Endometrium (tissue), 2 donors: ENCODE data around the gene PAPOLA.

Source experiments
- FAIRE-seq: peaks from 2 replicates; lab custom pipeline; 2012; peaks lifted over from hg19 to GRCh38; lab: Jason Lieb, UNC
- donor health status: control.
- donor health status: control.

PAPOLA gene

DNA sequence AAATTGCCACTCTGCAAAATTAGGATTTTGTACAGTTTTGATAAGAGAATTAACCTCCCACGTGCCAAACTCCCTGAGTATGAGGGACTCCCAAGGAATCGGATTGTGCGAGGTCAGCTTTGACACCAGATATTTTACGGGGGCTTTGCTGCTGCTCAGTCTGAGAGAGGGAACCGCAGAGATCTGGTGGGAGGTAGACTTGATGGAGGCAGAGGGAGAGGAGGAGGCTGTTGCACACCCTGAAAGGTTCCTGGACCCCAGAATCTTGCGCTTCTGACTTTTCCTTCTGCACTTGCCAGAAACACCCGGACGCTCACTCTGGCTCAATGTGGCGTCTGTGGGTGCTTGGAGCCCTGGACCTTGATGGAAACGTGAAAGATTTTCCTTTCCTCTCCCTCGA is 83.9 kb downstream of the PAPOLA start:
- FAIRE-seq, result no peak

DNA sequence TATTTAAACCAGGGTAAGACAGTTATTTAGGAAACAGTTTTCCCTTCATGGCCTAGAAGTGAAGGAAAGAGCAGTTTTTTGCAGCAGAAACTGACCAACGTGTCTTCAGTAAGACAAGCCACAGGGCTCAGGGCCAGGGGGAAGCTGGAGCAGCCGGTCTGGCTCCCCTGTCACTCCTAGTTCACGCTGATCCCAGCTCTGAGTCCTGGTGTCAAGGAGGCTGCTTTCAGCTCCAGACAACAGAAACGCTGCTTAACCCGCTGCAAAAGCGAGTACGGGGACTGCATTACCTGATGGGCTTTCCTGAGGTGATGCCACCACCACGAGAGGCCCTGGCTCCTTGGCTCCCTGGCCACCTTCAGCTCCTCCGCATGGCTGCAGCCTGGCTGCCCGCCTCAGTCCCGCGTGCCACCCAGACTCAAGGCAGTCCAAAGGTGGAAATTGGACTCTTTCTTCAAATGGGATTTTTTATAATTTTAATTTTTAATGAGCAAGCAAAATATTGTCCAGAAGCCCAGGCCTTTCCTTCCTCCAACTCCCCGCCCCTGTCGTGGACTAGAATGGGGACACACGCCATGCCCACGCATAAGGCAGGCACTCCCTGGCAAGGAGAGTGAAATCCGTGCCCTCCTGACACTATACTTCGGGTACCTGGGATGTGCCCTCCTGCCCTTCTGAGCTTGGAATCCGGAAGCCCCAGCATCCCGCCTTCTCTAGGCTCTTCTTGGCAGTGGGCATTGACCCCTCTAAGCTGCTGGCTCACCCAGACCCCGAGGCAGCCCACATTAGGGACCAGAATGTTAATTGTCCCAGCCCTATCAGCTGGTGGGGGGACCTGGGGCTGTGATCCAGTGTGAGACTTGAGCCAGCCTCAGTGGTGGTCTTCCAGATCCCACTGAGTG is 85.0 kb downstream of the PAPOLA start:
- no peak for FAIRE-seq

DNA sequence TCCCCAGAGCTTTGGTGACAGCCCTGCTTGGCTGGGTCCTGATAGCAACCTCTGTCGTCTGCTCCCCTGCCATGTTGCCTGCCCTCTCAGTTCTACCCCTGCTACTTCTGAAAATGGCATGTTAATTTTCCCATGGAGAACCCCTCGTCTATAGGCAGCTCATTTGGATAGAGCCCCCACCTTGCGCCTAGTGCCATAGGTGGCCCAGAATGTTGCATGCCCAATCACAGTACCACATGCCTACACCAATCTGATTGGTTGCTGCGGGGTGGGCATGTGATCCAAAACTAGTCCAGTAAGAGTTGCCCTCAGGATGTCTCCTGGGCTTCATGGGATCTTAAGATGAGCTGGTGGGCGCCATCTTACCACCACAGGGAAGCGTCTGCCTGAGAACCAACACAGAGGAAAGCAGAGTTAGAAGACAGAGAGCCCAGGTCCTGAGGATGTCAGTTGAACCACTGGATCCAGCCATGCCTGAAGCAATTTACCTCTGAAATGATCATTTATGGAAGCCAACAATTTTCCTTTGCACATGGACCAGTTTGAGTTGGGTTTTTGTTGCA is 85.7 kb downstream of the PAPOLA start:
- FAIRE-seq, result no peak

DNA sequence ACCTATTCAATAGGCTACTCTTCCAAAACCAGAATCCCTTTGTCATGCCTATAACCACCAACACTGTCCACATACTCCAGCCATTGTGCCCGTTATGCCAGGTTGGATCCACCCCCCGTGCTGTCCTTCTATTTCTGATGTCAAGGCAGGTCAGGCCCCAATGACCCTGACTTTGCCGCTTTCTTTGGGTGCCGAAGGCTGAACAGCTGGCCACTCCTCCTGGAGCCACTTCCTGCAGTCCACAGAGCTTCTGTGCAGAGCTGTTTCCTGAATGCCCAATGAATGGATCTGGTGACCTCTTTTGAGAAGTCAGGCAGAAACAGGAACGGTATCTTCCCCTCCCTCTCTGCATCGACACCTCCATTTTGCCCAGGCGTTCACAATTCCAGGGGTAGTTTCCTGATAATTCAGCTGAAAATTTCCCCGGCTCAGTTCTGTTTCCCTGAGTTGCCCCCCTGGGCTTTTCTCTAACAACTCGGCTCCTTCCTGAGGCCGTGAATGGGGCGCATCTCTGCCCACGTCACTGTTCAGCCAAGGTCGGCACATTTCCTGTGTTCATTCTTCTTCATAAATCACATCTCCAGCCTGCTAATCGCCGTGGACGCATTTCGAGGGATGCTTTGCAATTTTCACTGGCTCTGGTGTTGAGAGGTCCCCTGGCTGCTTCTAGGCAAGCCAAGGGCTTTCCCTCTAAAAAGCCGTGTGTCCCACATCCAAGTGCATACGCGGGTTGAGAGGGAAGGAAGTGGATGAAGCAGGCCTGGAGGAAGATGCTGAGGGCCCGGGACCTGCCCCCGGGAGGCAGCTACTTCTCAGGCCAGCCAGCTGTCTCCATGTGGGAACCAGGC is 86.5 kb downstream of the PAPOLA start:
- no peak for FAIRE-seq

DNA sequence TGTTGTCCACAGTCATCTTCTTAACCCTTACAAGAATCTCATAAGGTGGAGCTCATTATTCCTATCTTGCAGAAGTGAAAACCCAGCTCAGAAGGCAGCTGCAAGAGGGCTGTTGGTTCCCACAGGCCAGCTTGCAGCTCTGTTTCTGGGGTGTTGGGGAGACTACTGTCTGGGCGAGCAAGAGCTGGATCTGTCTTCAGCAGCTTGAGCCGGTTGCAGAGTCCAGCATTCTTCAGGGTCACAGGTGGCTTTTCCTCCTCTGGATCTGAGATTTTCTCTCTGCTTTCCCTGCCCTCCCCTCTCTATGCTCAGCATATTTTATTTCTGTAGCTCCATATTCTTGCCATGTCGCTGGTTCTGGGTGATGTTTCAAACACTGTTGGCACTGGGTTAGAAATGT is 87.4 kb downstream of the PAPOLA start:
- FAIRE-seq, result no peak

DNA sequence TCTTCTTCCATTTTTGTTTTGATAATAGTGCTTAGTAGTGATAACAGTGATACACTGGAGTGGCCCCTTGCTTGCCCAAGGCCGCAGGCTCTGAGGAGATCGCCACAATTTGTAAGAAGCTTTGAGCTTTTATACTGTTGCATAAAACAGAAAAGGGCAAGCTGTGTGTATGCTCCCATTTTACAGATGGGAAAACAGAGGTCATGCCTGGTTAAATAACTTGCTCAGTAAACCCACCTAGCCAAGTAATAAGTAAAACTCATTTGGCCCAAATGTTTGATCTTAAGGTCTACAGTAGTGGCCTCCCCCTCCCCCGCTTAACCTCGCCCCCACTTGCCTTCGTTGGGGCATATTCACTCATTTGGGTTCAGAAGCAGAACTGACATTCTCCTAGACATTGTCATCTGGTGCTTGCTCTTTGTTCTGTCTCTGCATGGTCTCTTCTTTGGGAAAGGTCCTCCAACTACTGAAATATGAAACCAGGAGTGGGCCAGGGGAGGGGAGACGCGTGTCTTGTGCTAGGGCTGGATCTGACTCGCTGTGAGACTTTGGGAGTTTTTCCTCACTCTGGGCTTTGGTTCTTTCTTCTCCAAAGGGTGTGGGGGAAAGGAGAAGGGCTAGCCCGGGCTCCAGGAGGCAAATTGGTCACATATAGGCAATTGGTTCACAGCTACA is 88.1 kb downstream of the PAPOLA start:
- FAIRE-seq, result no peak

DNA sequence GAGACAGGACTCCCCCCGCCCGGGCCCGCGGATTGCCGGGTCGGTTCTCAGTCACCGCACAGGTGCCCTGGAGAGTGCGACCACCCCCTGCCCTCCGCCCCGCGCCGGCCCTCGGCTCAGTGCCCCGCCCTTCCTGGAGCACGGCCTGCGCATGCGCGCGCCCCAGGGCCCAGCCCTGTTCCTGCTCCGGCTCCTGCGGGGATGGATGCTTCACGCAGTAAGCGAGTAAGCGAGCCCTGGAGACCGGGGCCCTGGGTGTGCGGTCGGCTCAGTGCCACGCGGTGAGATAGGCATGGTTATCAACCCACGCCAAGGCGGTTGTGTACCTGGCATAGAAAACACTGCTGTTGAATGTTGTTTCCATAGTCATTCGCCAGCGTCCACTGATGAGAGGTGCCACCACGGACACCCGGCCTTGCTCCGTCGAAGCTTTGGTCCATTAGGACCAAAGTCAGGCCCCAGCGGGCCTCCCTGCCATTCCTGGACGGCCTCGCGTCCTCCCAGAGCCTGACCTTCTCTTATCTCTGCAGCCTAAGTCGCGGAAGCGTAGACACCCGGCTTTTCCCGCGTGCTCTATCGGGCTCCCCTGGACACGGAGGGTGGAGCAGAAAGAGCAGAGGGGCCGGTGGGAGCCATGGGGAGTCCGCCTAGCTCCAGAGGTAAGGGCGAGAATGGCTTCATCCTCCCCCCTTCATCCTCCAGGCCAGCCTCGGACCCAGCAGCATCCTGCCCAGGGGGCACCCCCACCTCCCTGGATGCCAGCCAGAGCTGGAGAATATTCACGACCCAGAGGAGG is 90.6 kb downstream of the PAPOLA start:
- FAIRE-seq, result no peak

DNA sequence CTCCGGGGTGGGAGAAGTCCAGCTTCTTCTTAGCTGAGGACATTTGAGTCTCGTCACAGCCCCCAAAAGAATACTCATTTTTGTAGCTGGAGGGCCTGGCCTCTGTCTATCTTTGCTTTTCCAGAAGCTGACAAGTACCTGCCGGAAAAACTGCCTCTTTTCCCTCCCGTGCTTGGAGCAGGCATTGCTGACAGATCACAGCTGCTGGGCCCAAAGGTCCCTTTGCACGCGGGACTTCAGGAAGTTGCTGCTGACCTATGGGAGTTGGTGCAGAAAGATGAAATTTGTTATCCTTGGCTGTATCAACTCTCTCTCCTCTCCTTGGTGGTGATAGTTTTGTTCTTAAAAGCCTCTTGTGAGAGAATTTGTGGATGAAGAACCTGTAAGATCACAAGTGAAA is 92.8 kb downstream of the PAPOLA start:
- FAIRE-seq, result no peak

DNA sequence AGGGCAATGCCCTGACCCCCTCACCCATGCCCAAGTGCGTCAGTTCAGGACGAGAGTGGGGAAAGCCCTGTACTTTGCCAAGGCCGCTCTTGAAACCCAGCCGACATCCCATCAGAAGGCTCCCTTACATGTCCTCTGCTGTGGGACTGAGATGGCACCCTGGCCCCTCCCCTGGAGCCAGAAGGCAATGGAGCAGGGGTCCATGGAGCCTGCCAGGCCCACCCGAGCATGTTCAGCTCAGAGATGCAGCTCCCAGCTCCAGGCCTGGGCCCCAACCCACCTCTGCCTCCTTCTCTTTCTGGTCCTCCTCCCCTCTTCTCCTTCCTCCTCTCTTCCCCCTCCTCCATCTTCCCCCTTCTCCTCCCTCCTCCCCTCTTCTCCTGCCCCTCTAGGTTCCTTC is 95.5 kb downstream of the PAPOLA start:
- no peak for FAIRE-seq

DNA sequence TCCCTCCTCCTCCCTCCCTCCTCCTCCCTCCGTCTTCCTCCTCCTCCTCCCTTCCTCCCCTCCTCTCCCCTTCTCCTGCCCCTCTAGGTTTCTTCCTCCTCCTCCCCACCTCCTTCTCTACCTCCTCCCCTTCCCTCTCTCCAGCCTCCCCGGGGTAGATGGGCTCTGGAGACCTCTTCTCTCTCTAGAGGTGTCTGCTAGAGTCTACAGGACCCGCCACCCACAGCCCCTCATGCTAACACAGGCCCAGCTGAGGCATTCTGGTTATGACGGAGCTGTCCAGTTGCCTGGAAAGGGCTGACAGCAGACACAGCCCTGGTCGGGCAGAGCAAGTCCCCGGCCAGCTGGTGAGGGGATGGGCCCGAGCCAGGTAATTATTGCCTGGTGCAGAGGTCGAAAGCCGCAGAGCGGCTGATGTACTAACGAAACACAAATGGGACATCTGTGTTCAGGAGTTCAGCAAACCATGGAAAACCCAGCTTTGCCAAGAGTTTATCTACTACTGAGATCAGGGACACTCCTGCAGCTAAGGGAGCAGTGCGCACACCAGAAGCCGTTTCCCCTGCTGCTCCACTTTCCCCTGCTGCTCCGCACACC is 96.2 kb downstream of the PAPOLA start:
- FAIRE-seq, result no peak

DNA sequence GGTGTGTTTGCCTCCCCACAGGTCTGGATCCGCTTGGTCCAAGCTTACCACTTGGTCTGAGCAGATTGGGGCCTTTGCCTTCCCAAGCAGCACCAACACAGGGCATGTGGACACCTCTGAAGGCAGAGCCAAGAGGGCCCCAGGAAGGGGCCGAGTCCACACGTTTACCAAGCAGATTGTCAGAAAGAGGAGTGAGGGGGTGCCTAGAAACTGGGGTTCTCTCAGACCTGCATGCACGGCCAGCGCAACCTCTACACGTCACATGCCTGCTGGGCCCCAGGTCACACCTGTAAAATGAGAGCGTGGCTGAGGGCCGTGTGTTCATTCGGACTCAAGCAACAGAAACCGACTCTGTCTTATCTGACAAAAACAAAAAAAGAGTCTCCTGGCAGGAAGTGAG is 96.9 kb downstream of the PAPOLA start:
- FAIRE-seq, result no peak

DNA sequence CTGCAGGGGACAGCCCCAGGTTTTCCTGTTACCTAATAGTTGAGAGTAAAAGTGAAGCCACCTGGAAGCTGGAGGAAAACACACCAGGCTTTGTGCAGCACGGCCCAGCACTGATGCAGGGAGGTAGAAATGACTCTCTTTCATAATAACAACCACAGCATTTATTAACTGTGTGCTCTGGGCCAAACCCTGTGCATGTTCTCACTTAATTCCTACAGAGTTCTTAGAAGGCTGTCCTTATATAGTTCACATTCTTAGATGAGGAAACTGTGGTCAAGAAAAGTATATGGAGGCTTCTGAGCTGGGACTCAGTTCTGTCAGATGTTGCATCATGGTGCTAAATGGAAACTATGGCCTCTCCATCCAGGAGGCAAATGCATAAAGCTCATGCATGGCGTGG is 100.0 kb downstream of the PAPOLA start:
- no peak for FAIRE-seq

DNA sequence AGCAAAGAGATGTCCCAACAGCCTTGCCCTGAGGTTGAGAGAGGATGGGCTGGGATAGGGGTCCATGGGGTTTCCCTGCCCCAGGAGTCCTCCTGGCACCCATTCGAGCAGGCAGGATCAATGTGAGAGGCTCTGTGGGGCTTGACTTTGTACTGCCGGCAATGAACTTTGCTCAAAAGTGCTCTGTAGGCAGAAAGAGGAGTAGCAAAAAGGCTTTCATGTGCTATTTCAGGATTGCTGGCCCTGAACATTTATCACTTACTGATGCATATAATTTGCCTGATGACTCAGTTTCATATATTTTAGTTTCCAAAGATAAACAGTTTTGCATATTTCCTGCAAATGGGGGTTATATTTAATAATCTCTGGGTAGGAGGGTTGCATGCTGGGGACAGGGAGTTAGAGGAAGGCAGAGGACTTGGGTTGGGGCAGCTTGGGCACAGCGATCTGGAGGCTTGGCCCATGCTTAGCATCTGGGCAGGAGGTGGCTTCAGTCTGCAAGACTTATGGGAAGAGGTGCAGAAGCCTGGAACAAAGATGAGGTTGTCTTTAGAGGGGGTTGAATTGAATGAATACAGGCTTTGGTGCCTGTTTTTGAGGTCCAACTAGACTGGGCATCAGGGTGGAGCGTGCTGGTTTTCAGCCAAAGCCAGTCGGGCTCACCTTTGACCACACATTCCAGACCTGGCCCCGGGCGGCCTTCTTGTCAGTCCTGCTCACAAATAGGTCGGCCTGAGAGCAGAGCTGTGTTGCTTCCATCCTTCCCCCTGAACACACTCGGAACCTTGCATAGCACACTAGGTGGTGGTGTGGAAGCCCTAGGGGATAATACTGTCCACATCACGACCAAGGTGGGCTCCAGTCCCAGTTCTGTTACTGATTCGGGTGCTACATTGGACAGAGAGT is 101.4 kb downstream of the PAPOLA start:
- no peak for FAIRE-seq

DNA sequence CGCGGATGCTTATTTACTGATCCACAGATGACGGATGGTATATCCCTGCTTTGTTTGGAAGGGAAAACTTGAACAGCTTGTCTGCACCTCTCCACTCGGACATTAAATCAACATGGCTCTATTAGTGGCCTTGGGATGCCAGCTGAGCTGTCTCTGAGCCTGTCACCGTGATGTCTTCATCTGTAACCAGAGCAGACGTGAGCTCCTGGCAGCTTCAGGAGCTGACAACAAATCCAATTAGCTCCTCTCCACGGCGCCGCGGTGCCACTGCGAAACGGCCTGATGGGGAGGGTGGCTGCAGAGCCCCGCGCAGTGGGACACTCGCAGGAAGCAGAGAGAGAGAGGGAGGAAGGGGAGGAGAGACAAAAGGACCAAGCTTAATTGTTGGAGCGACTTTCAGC is 112.3 kb downstream of the PAPOLA start:
- FAIRE-seq, result no peak

DNA sequence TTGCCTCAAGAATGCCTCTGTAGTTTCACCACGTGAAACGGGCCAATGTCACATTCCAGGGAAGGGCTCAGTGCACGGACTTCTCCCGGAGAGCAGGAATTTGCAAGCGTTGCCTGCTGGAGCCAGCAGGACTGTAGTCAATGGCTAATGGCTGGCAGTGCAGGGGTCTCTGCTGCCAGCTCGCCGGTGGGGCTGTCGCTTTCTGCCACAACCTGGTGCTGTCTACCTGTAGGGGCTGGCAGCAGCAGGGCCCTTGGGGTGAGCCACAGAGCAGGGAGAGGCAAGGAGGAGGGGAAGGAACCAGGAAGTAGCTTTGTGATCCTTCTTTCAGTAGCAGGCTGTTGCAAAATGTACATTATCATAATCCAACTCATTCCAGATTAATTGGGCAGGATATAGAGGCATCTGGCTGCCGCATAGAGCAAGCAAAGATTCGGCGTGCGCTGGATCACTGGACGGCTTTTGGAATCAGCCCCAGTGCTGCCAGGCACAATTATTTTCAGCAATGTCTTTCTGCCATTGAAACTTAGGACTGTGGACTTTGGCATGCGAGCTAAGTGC is 114.1 kb downstream of the PAPOLA start:
- FAIRE-seq, result no peak
